H1 (cell line): ENCODE measurements around the gene OLFM1. TPM values are rescaled to one million over a fixed set of nuclear protein-coding genes. Genes with fewer than 3 reads are reported as not detected.

Source experiments
- CTCF ChIA-PET: fragments of 300-600 bp; sonication (Branson Sonifier 250); formaldehyde crosslinking; loops from one replicate; lab custom pipeline; 2021; ENCODE audit not compliant: partially characterized antibody; lab: Charles Lee
- POLR2A ChIA-PET: fragments of 300-600 bp; sonication (Branson Sonifier 250); formaldehyde crosslinking; loops from one replicate; lab custom pipeline; 2021; ENCODE audit warnings: inconsistent platforms; ENCODE audit not compliant: partially characterized antibody; lab: Charles Lee
- DNase-seq, 2 experiments: peaks; one replicate each; pipeline versions ENCODE4 v3.0.0 to v3.0.0-alpha.2; 2010 to 2022; ENCODE audit warnings: low spot score in 2 of 2, low read depth in 1 of 2, mixed read lengths in 1 of 2
- FAIRE-seq: peaks from 2 replicates; lab custom pipeline; 2011; peaks lifted over from hg19 to GRCh38; lab: Jason Lieb, UNC
- H2AFZ ChIP-seq: 2 replicates; pipeline ENCODE4 v1.8.1; 2012; ENCODE audit warnings: low read length, inconsistent platforms
- H2AK5ac ChIP-seq: 2 replicates; pipeline ENCODE4 v1.6.1; 2013; ENCODE audit warnings: low read depth, low read length
- H2BK120ac ChIP-seq: replicated peaks from 2 replicates; pipeline ENCODE3; 2013; ENCODE audit warnings: low read depth, low read length, inconsistent platforms
- H2BK12ac ChIP-seq: 2 replicates; pipeline ENCODE4 v1.6.1; 2013; ENCODE audit warnings: low read depth, low read length
- H2BK15ac ChIP-seq: 2 replicates; pipeline ENCODE4 v1.6.1; 2013; ENCODE audit warnings: low read length
- H2BK20ac ChIP-seq: 2 replicates; pipeline ENCODE4 v1.6.1; 2013; ENCODE audit warnings: low read length
- H2BK5ac ChIP-seq: 2 replicates; pipeline ENCODE4 v1.6.1; 2013; ENCODE audit warnings: low read depth, low read length
- H3K14ac ChIP-seq: 2 replicates; pipeline ENCODE4 v1.6.1; 2013; ENCODE audit warnings: inconsistent platforms; ENCODE audit not compliant: insufficient read length
- H3K18ac ChIP-seq: 2 replicates; pipeline ENCODE4 v1.6.1; 2013; ENCODE audit warnings: low read length; ENCODE audit errors: extremely low read depth
- H3K23ac ChIP-seq: 2 replicates; pipeline ENCODE4 v1.6.1; 2013; ENCODE audit warnings: inconsistent platforms; ENCODE audit not compliant: insufficient read length
- H3K23me2 ChIP-seq: 2 replicates; pipeline ENCODE4 v1.6.1; 2013; ENCODE audit warnings: low read depth, low read length
- H3K27ac ChIP-seq: 2 replicates; pipeline ENCODE4 v1.6.1; 2011; ENCODE audit warnings: low read depth, low read length, inconsistent platforms
- H3K27me3 ChIP-seq, 4 experiments: replicated peaks in 1 of 4; 1 replicate in 1 of 4; 2 replicates in 3 of 4; pipeline versions ENCODE4 v1.6.1 to v1.8.1; 2011 to 2013; ENCODE audit warnings: low read length in 3 of 4, mild to moderate bottlenecking in 3 of 4, inconsistent platforms in 2 of 4, mixed read lengths in 2 of 4, moderate library complexity in 1 of 4; ENCODE audit not compliant: control insufficient read depth in 3 of 4, insufficient read depth in 3 of 4; ENCODE audit errors: extremely low read depth in 1 of 4
- H3K36me3 ChIP-seq, 4 experiments: 2 replicates each; pipeline versions ENCODE4 v1.6.1 to v1.8.1; 2011 to 2013; ENCODE audit warnings: mild to moderate bottlenecking in 4 of 4, low read length in 3 of 4, moderate library complexity in 2 of 4, control low read depth in 1 of 4, inconsistent platforms in 1 of 4; ENCODE audit not compliant: insufficient read depth in 4 of 4, control insufficient read depth in 2 of 4
- H3K4ac ChIP-seq: replicated peaks from 2 replicates; pipeline ENCODE3; 2013; ENCODE audit warnings: low read length, low read depth, mixed read lengths, inconsistent platforms; ENCODE audit not compliant: insufficient read length
- H3K4me1 ChIP-seq, 4 experiments: replicated peaks in 1 of 4; 1 replicate in 1 of 4; 2 replicates in 3 of 4; pipeline versions ENCODE4 v1.6.1 to v1.8.1; 2011 to 2013; ENCODE audit warnings: low read length in 3 of 4, inconsistent platforms in 2 of 4, mixed read lengths in 1 of 4; ENCODE audit not compliant: insufficient read depth in 4 of 4, control insufficient read depth in 3 of 4
- H3K4me2 ChIP-seq, 2 experiments: 2 replicates each; pipeline versions ENCODE4 v1.6.1 to v1.8.1; 2011 to 2013; ENCODE audit warnings: low read depth in 2 of 2, low read length in 2 of 2, control low read depth in 1 of 2, inconsistent platforms in 1 of 2, mild to moderate bottlenecking in 1 of 2; ENCODE audit not compliant: insufficient read depth in 1 of 2
- H3K4me3 ChIP-seq, 4 experiments: fragments of 200-600, 300-600 bp in 1 of 4; sonication (generic), shearing (Covaris generic), sonication (Bioruptor Twin) in 1 of 4; 2 replicates each; pipeline versions ENCODE4 v1.5.1 to v1.8.1; 2011 to 2016; ENCODE audit warnings: low read length in 4 of 4, low read depth in 3 of 4, control low read depth in 2 of 4, inconsistent platforms in 2 of 4, mild to moderate bottlenecking in 2 of 4, mixed read lengths in 1 of 4, moderate library complexity in 1 of 4; ENCODE audit not compliant: insufficient read depth in 2 of 4; ENCODE audit errors: extremely low read depth in 1 of 4
- H3K56ac ChIP-seq: replicated peaks from 2 replicates; pipeline ENCODE3; 2013; ENCODE audit warnings: low read depth, mild to moderate bottlenecking, mixed read lengths, low read length, inconsistent platforms; ENCODE audit not compliant: insufficient read length
- H3K79me1 ChIP-seq: 2 replicates; pipeline ENCODE4 v1.6.1; 2013; ENCODE audit warnings: low read depth, low read length, control low read depth
- H3K79me2 ChIP-seq, 2 experiments: 2 replicates each; pipeline versions ENCODE4 v1.6.1 to v1.8.1; 2012 to 2013; ENCODE audit warnings: low read length in 2 of 2, mild to moderate bottlenecking in 2 of 2, inconsistent platforms in 1 of 2; ENCODE audit not compliant: insufficient read depth in 2 of 2, control insufficient read depth in 1 of 2
- H3K9ac ChIP-seq, 4 experiments: replicated peaks in 1 of 4; 1 replicate in 1 of 4; 2 replicates in 3 of 4; pipeline versions ENCODE4 v1.6.1 to v1.8.1; 2011 to 2013; ENCODE audit warnings: low read depth in 3 of 4, low read length in 3 of 4, control low read depth in 2 of 4, mild to moderate bottlenecking in 2 of 4, moderate library complexity in 2 of 4, inconsistent platforms in 1 of 4; ENCODE audit errors: extremely low read depth in 1 of 4
- H3K9me3 ChIP-seq, 2 experiments: 2 replicates each; pipeline versions ENCODE4 v1.6.1 to v1.8.1; 2012 to 2013; ENCODE audit warnings: mild to moderate bottlenecking in 2 of 2, moderate library complexity in 2 of 2, control low read depth in 1 of 2, inconsistent platforms in 1 of 2, low read depth in 1 of 2, low read length in 1 of 2, mixed read lengths in 1 of 2; ENCODE audit not compliant: insufficient read depth in 2 of 2
- H4K20me1 ChIP-seq, 2 experiments: replicated peaks in 1 of 2; 2 replicates each; pipeline versions ENCODE3 to v1.8.1; 2011 to 2013; ENCODE audit warnings: inconsistent platforms in 2 of 2, low read length in 2 of 2, mild to moderate bottlenecking in 1 of 2; ENCODE audit not compliant: insufficient read depth in 2 of 2, control insufficient read depth in 1 of 2
- H4K5ac ChIP-seq: 2 replicates; pipeline ENCODE4 v1.6.1; 2013; ENCODE audit warnings: low read length, low read depth, mixed read lengths, inconsistent platforms; ENCODE audit not compliant: insufficient read length
- H4K8ac ChIP-seq: 2 replicates; pipeline ENCODE4 v1.8.0; 2013; ENCODE audit warnings: mild to moderate bottlenecking, moderate library complexity, low read length, inconsistent platforms; ENCODE audit not compliant: insufficient read depth; ENCODE audit errors: extremely low read depth
- H4K91ac ChIP-seq: replicated peaks from 2 replicates; pipeline ENCODE3; 2013; ENCODE audit warnings: low read length, mixed read lengths, inconsistent platforms; ENCODE audit not compliant: insufficient read length
- EGR1 ChIP-seq: IDR thresholded peaks from 2 replicates; pipeline ENCODE4 v1.6.1; 2011; ENCODE audit warnings: low read depth, low read length, borderline replicate concordance
- EZH2 ChIP-seq: fragments of 200-600 bp; sonication (generic); IDR thresholded peaks from 2 replicates; pipeline ENCODE4 v1.7.1; 2012; ENCODE audit warnings: low read depth, mild to moderate bottlenecking, moderate library complexity, low read length, inconsistent platforms; ENCODE audit not compliant: severe bottlenecking
- KDM4A ChIP-seq: IDR thresholded peaks from one replicate; pipeline ENCODE4 v1.7.1; 2012; ENCODE audit warnings: low read depth, mild to moderate bottlenecking, moderate library complexity, low read length, inconsistent platforms; ENCODE audit not compliant: severe bottlenecking
- POLR2AphosphoS5 ChIP-seq: IDR thresholded peaks from 2 replicates; pipeline ENCODE4 v1.6.1; 2011; ENCODE audit warnings: low read depth, low read length
- SUZ12 ChIP-seq: fragments of 200-600 bp; sonication (generic); IDR thresholded peaks from 2 replicates; pipeline ENCODE4 v1.6.1; 2012; ENCODE audit warnings: mild to moderate bottlenecking, inconsistent platforms, low read length, moderate library complexity, mixed read lengths
- WGBS, 2 experiments: shearing (Covaris generic) in 1 of 2; methylation state at CpG; one replicate each; pipeline versions ENCODE4 v1.1.6 to v1.1.7; 2013 to 2015; ENCODE audit warnings: low lambda C conversion rate in 2 of 2, mixed read lengths in 2 of 2, inconsistent platforms in 1 of 2, low coverage in 1 of 2, missing lambda C conversion rate in 1 of 2; ENCODE audit not compliant: insufficient replicate concordance in 2 of 2, insufficient coverage in 1 of 2, insufficient read length in 1 of 2; ENCODE audit errors: extremely low coverage in 1 of 2, missing lambda C conversion rate in 1 of 2; 5-methylcytosine and 5-hydroxymethylcytosine counted together
- polyA plus RNA-seq, 7 experiments: library from polyadenylated mRNA; depleted of rRNA in 3 of 7; stranded (reverse) in 5 of 7; unstranded in 2 of 7; fragments of >200 nt in 5 of 7; fragments of 200-250 nt in 2 of 7; gene quantifications; 1 replicate in 5 of 7; 2 replicates in 1 of 7; 4 replicates in 1 of 7; pipeline versions ENCODE4 v1.2.1 to v1.2.3, GENCODE V29; 2011 to 2013; ENCODE audit warnings: missing spikeins in 2 of 7, mixed read lengths in 2 of 7
- total RNA-seq: library from RNA; stranded (reverse); fragmentation: NEBNext Ultra II Directional; extraction: Animal tissue kit (Norgen Biotek cat#: 25700); gene quantifications from 2 replicates; pipeline ENCODE4 v1.2.1, GENCODE V29; 2021
- TF ChIP-seq, protein P1 (sequence below): IDR thresholded peaks from 2 replicates; pipeline ENCODE4 v1.6.1; 2012; ENCODE audit warnings: inconsistent platforms
- TF ChIP-seq, protein P2 (sequence below): IDR thresholded peaks from 2 replicates; pipeline ENCODE4 v1.6.1; 2011; ENCODE audit warnings: low read length, improper control_type of control experiment
- TF ChIP-seq, protein P3 (sequence below): IDR thresholded peaks from 2 replicates; pipeline ENCODE4 v1.6.1; 2012; ENCODE audit warnings: inconsistent platforms

The OLFM1 gene
- total and polyA plus RNA-seq, 2 of the 8 experiments (the other 6 are each of a cell fraction or from before 2014, with no cell fraction given), result 53.0 to 53.4 TPM

DNA sequence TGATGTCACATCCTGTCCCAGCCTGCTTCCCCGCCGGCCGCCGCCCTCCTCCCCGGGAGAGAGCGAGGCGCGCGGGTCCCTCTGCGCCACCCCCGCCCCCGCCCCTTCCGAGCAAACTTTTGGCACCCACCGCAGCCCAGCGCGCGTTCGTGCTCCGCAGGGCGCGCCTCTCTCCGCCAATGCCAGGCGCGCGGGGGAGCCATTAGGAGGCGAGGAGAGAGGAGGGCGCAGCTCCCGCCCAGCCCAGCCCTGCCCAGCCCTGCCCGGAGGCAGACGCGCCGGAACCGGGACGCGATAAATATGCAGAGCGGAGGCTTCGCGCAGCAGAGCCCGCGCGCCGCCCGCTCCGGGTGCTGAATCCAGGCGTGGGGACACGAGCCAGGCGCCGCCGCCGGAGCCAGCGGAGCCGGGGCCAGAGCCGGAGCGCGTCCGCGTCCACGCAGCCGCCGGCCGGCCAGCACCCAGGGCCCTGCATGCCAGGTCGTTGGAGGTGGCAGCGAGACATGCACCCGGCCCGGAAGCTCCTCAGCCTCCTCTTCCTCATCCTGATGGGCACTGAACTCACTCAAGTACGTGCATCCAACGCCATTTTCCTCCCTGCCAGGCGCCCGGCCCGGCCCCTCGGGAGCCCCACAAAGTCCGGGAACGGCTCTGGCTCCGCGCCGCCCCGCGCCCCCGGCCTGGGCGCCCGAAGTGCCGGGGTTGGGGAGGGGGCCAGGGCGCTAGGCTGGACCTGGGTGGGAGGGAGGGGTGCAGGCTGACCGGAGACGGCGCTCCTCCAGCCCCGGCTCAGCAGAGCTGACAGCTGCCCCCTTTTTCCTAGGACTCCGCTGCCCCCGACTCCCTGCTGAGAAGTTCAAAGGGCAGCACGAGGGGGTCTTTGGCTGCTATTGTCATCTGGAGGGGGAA is 12.0 kb upstream of the OLFM1 start:
- H3K27me3 ChIP-seq, result peaks cover 0 to 20% (median 17%) of the 10 kb centered on the region in 4 experiments; a peak in 6 of 7 replicates
- no peak overlapping the region for H4K8ac ChIP-seq
- H3K23me2 ChIP-seq, result peaks cover 8% of the 10 kb centered on the region; the same call in 1 of the 2 replicates
- no peaks in the 10 kb centered on the region for H3K36me3 ChIP-seq
- H3K4me3 ChIP-seq, result peak overlapping the region; percentile 52 to 85 (median 54)
- no peak overlapping the region for H3K9ac ChIP-seq
- H2BK12ac ChIP-seq, result no peak overlapping the region
- H4K5ac ChIP-seq, result no peak overlapping the region
- no peak overlapping the region for H3K4ac ChIP-seq
- no peak overlapping the region for H2AK5ac ChIP-seq
- H2BK5ac ChIP-seq, result no peak overlapping the region
- H3K79me1 ChIP-seq, result peaks cover 2% of the 10 kb centered on the region
- WGBS, 2 experiments, result 4% methylated on average over 59 of the region's 90 CpGs; no CpG with 5 or more reads in 1 of the 2 experiments
- H2BK20ac ChIP-seq, result no peak overlapping the region
- H3K18ac ChIP-seq, result no peak overlapping the region; the same call in 1 of the 2 replicates
- H4K91ac ChIP-seq, result no peak overlapping the region
- no peak overlapping the region for H2BK120ac ChIP-seq
- H3K4me1 ChIP-seq, result peaks cover 0 to 10% (median 8%) of the 10 kb centered on the region in 4 experiments; a peak in 6 of 7 replicates
- no peak overlapping the region for H2BK15ac ChIP-seq
- no peak overlapping the region for H3K27ac ChIP-seq
- H3K79me2 ChIP-seq, result no peaks in the 10 kb centered on the region
- peaks cover 2 to 16% of the 10 kb centered on the region in 2 experiments for H4K20me1 ChIP-seq
- POLR2A ChIA-PET, result interaction anchor here (0.7 kb wide), 1 partner anchor 102 kb away, joined by 4 read pairs; no protein-coding TSS in a partner anchor
- H3K4me2 ChIP-seq, result peak overlapping the region; percentile 83 to 87
- TF ChIP-seq, protein P1, sequence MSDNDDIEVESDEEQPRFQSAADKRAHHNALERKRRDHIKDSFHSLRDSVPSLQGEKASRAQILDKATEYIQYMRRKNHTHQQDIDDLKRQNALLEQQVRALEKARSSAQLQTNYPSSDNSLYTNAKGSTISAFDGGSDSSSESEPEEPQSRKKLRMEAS, result 0 out of 2 replicates have a peak, but pooled peaks have one; percentile 39
- peak; percentile 62 for TF ChIP-seq KDM4A
- TF ChIP-seq, protein P2, sequence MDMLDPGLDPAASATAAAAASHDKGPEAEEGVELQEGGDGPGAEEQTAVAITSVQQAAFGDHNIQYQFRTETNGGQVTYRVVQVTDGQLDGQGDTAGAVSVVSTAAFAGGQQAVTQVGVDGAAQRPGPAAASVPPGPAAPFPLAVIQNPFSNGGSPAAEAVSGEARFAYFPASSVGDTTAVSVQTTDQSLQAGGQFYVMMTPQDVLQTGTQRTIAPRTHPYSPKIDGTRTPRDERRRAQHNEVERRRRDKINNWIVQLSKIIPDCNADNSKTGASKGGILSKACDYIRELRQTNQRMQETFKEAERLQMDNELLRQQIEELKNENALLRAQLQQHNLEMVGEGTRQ, result no peak
- no peak for TF ChIP-seq POLR2AphosphoS5
- 0 out of 2 replicates have a peak, but pooled peaks have one; percentile 32 for TF ChIP-seq SUZ12
- TF ChIP-seq, protein P3, sequence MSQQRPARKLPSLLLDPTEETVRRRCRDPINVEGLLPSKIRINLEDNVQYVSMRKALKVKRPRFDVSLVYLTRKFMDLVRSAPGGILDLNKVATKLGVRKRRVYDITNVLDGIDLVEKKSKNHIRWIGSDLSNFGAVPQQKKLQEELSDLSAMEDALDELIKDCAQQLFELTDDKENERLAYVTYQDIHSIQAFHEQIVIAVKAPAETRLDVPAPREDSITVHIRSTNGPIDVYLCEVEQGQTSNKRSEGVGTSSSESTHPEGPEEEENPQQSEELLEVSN, result peak; percentile 97
- TF ChIP-seq EGR1, result 0 out of 2 replicates have a peak, but pooled peaks have one; percentile 46
- peak; percentile 17 for TF ChIP-seq EZH2
- H3K14ac ChIP-seq, result no peak overlapping the region
- CTCF ChIA-PET, result interaction anchor here (1.8 to 3.0 kb wide), 2 partner anchors 11 to 430 kb away, joined by 4 to 16 read pairs; no protein-coding TSS in a partner anchor
- DNase-seq (peak in 1 of 2 experiments; percentile 68), FAIRE-seq (no peak)
- H3K56ac ChIP-seq, result no peak overlapping the region
- H3K9me3 ChIP-seq, result no peaks in the 10 kb centered on the region
- no peak overlapping the region; the same call in 1 of the 2 replicates for H2AFZ ChIP-seq
- H3K23ac ChIP-seq, result no peak overlapping the region
